SJCRH30 (cell line): ENCODE measurements around the gene ASF1B. TPM values are rescaled to one million over a fixed set of nuclear protein-coding genes. Genes with fewer than 3 reads are reported as not detected.
"Not testable (repeated sequence)": the region's sequence is repeated elsewhere in the genome, so short reads cannot be mapped to it uniquely, and the experiment has no call there.

Experiments
- DNase-seq, 2 experiments: peaks; one replicate each; pipeline ENCODE4 v3.0.0-alpha.2; 2015 to 2020
- H3K27ac ChIP-seq: fragments of 250-450 bp; sonication (Bioruptor Pico); 2 replicates; pipeline ENCODE4 v1.5.1; 2020; ENCODE audit warnings: mild to moderate bottlenecking, moderate library complexity
- H3K27me3 ChIP-seq: fragments of 250-450 bp; sonication (Bioruptor Pico); 2 replicates; pipeline ENCODE4 v1.5.1; 2020; ENCODE audit warnings: mild to moderate bottlenecking, moderate library complexity
- H3K36me3 ChIP-seq: fragments of 250-450 bp; sonication (Bioruptor Pico); 2 replicates; pipeline ENCODE4 v1.5.1; 2020; ENCODE audit warnings: mild to moderate bottlenecking, moderate library complexity
- H3K4me1 ChIP-seq: fragments of 250-450 bp; sonication (Bioruptor Pico); 2 replicates; pipeline ENCODE4 v1.5.1; 2020; ENCODE audit warnings: mild to moderate bottlenecking, moderate library complexity
- H3K4me3 ChIP-seq: fragments of 250-450 bp; sonication (Bioruptor Pico); 2 replicates; pipeline ENCODE4 v1.5.1; 2020; ENCODE audit warnings: mild to moderate bottlenecking, moderate library complexity
- H3K9me3 ChIP-seq: fragments of 250-450 bp; sonication (Bioruptor Pico); replicated peaks from 2 replicates; pipeline ENCODE4 v1.5.1; 2020; ENCODE audit warnings: mild to moderate bottlenecking, moderate library complexity
- total RNA-seq: library from RNA; depleted of rRNA; stranded (reverse); fragments of >200 nt; shearing (Covaris generic); gene quantifications from 2 replicates; pipeline ENCODE4 v1.2.3, GENCODE V29; 2014

ASF1B gene
- total RNA-seq, 1 experiment from 2014 or later: 102 TPM

- Histone ChIP-seq H3K27me3 (no peaks in the 10 kb centered on the region), H3K4me1 (no peaks in the 10 kb centered on the region), H3K36me3 (no peaks in the 10 kb centered on the region), H3K27ac (no peak overlapping the region), H3K4me3 (no peak overlapping the region), H3K9me3 (no peaks in the 10 kb centered on the region)
- DNase-seq: peak in 1 of 2 experiments; percentile 32
Measured at GRCh38 chr19:14150041-14150769, 13.8 kb upstream of the ASF1B start.

GRCh38 chr19:14149509-14149994 lies 13.2 kb upstream of the ASF1B start:
- no peaks in the 10 kb centered on the region for H3K9me3 ChIP-seq
- H3K36me3 ChIP-seq: no peaks in the 10 kb centered on the region
- no peak for DNase-seq
- H3K4me3 ChIP-seq: no peak overlapping the region
- H3K27me3 ChIP-seq: no peaks in the 10 kb centered on the region
- no peaks in the 10 kb centered on the region for H3K4me1 ChIP-seq
- H3K27ac ChIP-seq: no peak overlapping the region

- Histone ChIP-seq H3K36me3 (no peaks in the 10 kb centered on the region), H3K27me3 (no peaks in the 10 kb centered on the region), H3K9me3 (no peaks in the 10 kb centered on the region), H3K4me1 (no peaks in the 10 kb centered on the region), H3K27ac (no peak overlapping the region), H3K4me3 (no peak overlapping the region)
- no peak for DNase-seq
Measured at GRCh38 chr19:14148751-14149410, 12.5 kb upstream of the ASF1B start.

GRCh38 chr19:14147797-14148605 lies 11.6 kb upstream of the ASF1B start:
- no peak overlapping the region for H3K27ac ChIP-seq
- peak; percentile 80 to 85 for DNase-seq

GRCh38 chr19:14146789-14147216 lies 10.4 kb upstream of the ASF1B start:
- no peak overlapping the region for H3K4me3 ChIP-seq
- DNase-seq: no peak

More at GRCh38 chr19:14147797-14148605, 11.6 kb upstream of the ASF1B start:
- H3K4me1 ChIP-seq: no peaks in the 10 kb centered on the region
- no peaks in the 10 kb centered on the region for H3K36me3 ChIP-seq
- no peaks in the 10 kb centered on the region for H3K27me3 ChIP-seq
- H3K4me3 ChIP-seq: no peak overlapping the region
- no peaks in the 10 kb centered on the region for H3K9me3 ChIP-seq

GRCh38 chr19:14146169-14146568 lies 9.8 kb upstream of the ASF1B start:
- not testable (repeated sequence) for H3K4me3 ChIP-seq, H3K4me1 ChIP-seq, H3K9me3 ChIP-seq, H3K36me3 ChIP-seq, H3K27me3 ChIP-seq, H3K27ac ChIP-seq, DNase-seq

More at GRCh38 chr19:14146789-14147216, 10.4 kb upstream of the ASF1B start:
- no peaks in the 10 kb centered on the region for H3K36me3 ChIP-seq
- no peaks in the 10 kb centered on the region for H3K9me3 ChIP-seq
- no peaks in the 10 kb centered on the region for H3K4me1 ChIP-seq
- no peak overlapping the region for H3K27ac ChIP-seq
- H3K27me3 ChIP-seq: no peaks in the 10 kb centered on the region

- Histone ChIP-seq H3K36me3 (no peaks in the 10 kb centered on the region), H3K4me3 (no peak overlapping the region), H3K27me3 (no peaks in the 10 kb centered on the region), H3K4me1 (no peaks in the 10 kb centered on the region), H3K9me3 (no peaks in the 10 kb centered on the region), H3K27ac (no peak overlapping the region)
- no peak for DNase-seq
Measured at GRCh38 chr19:14145381-14145780, 9.0 kb upstream of the ASF1B start.

GRCh38 chr19:14142262-14143190 lies 6.1 kb upstream of the ASF1B start:
- no peaks in the 10 kb centered on the region for H3K9me3 ChIP-seq
- no peaks in the 10 kb centered on the region for H3K36me3 ChIP-seq
- H3K27ac ChIP-seq: no peak overlapping the region
- no peaks in the 10 kb centered on the region for H3K27me3 ChIP-seq
- no peak for DNase-seq
- H3K4me3 ChIP-seq: no peak overlapping the region
- H3K4me1 ChIP-seq: peaks cover 8% of the 10 kb centered on the region

- Histone ChIP-seq H3K27ac (no peak overlapping the region), H3K27me3 (no peaks in the 10 kb centered on the region)
- no peak for DNase-seq
Measured at GRCh38 chr19:14141041-14141440, 4.7 kb upstream of the ASF1B start.

GRCh38 chr19:14139944-14140343 lies 3.6 kb upstream of the ASF1B start:
- H3K4me3 ChIP-seq: no peak overlapping the region
- H3K4me1 ChIP-seq: peaks cover 8% of the 10 kb centered on the region
- H3K9me3 ChIP-seq: no peaks in the 10 kb centered on the region
- peak; percentile 94 to 97 for DNase-seq
- peak overlapping the region; percentile 1; the same call in 1 of the 2 replicates for H3K27ac ChIP-seq
- H3K27me3 ChIP-seq: no peaks in the 10 kb centered on the region
- H3K36me3 ChIP-seq: no peaks in the 10 kb centered on the region

More at GRCh38 chr19:14141041-14141440, 4.7 kb upstream of the ASF1B start:
- H3K36me3 ChIP-seq: no peaks in the 10 kb centered on the region
- H3K9me3 ChIP-seq: no peaks in the 10 kb centered on the region
- H3K4me3 ChIP-seq: no peak overlapping the region
- H3K4me1 ChIP-seq: peaks cover 8% of the 10 kb centered on the region

GRCh38 chr19:14138576-14139265 lies 2.3 kb upstream of the ASF1B start:
- Histone ChIP-seq H3K27me3 (no peaks in the 10 kb centered on the region), H3K4me3 (no peak overlapping the region), H3K27ac (no peak overlapping the region), H3K4me1 (peaks cover 8% of the 10 kb centered on the region), H3K36me3 (peaks cover 6% of the 10 kb centered on the region; the same call in 1 of the 2 replicates), H3K9me3 (no peaks in the 10 kb centered on the region)
- no peak for DNase-seq

- no peaks in the 10 kb centered on the region for H3K27me3 ChIP-seq
- H3K4me3 ChIP-seq: peak overlapping the region; percentile 86
- peaks cover 8% of the 10 kb centered on the region for H3K4me1 ChIP-seq
- no peaks in the 10 kb centered on the region for H3K9me3 ChIP-seq
- H3K27ac ChIP-seq: peak overlapping the region; percentile 55
- no peak for DNase-seq
- H3K36me3 ChIP-seq: peaks cover 14% of the 10 kb centered on the region
Measured at GRCh38 chr19:14135985-14136508, 342 bp downstream of the ASF1B start.

GRCh38 chr19:14135355-14135754 lies 1.0 kb downstream of the ASF1B start:
- peak overlapping the region; percentile 86 for H3K4me3 ChIP-seq
- peaks cover 8% of the 10 kb centered on the region for H3K4me1 ChIP-seq
- peaks cover 14% of the 10 kb centered on the region for H3K36me3 ChIP-seq
- no peaks in the 10 kb centered on the region for H3K27me3 ChIP-seq
- H3K9me3 ChIP-seq: no peaks in the 10 kb centered on the region
- DNase-seq: no peak
- H3K27ac ChIP-seq: peak overlapping the region; percentile 55; the same call in 1 of the 2 replicates
